ENCODE measurements around the gene ERF.

DNA sequence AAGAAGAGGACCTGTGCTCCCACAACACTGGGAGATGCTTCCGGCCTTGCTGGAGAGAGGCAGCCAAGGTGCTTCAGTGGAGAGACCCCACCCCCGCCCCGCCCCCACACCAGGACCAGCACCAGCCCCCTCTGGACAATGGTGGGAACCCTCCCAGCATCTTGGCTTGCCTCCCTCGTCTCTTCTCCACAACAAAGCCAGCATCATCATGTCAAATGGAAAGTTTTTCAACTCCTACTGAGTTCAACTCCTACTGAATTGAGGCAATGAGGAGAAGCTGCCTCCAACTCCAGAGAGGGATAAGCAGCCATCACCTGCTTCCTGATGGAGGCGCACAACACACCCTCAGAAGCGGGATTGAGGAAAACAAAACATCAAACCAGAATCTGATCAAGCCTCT lies 50.3 kb downstream of the ERF start:
- TF ChIP-seq CTCF (IDR thresholded peaks at IDR 0.05; ENCODE audit: poor library complexity) (no peak), EZH2 (IDR thresholded peaks at IDR 0.05; ENCODE audit: borderline replicate concordance) (no peak)
